Measurements from ENCODE around the gene GSG1L.

Gene GSG1L

GRCh38 chr16:28090646-28091377 is 27.3 kb upstream of the GSG1L start:
- no peak for DNase-seq

GRCh38 chr16:28089992-28090365 is 26.5 kb upstream of the GSG1L start:
- DNase-seq: no peak

GRCh38 chr16:28089205-28089991 is 25.9 kb upstream of the GSG1L start:
- DNase-seq: no peak

- no peak for DNase-seq
These were observed 24.3 kb upstream of the GSG1L start for GRCh38 chr16:28087675-28088300.

- no peak for DNase-seq
These were observed 23.7 kb upstream of the GSG1L start for GRCh38 chr16:28087140-28087660.

GRCh38 chr16:28086186-28087139 is 22.9 kb upstream of the GSG1L start:
- no peak for DNase-seq

- DNase-seq: no peak
These were observed 22.1 kb upstream of the GSG1L start for GRCh38 chr16:28085389-28086171.

- no peak for DNase-seq
These were observed 20.7 kb upstream of the GSG1L start for GRCh38 chr16:28084209-28084608.

GRCh38 chr16:28082624-28083023 is 19.1 kb upstream of the GSG1L start:
- no peak for DNase-seq

GRCh38 chr16:28081391-28081968 is 18.0 kb upstream of the GSG1L start:
- DNase-seq: no peak

GRCh38 chr16:28078261-28078660 is 14.7 kb upstream of the GSG1L start:
- no peak for DNase-seq

GRCh38 chr16:28073836-28074235 is 10.3 kb upstream of the GSG1L start:
- DNase-seq: no peak

- DNase-seq: no peak
These were observed 8.6 kb upstream of the GSG1L start for GRCh38 chr16:28072087-28072486.

GRCh38 chr16:28069971-28070794 is 6.7 kb upstream of the GSG1L start:
- no peak for DNase-seq

- DNase-seq: no peak
These were observed 5.5 kb upstream of the GSG1L start for GRCh38 chr16:28068976-28069375.

- no peak for DNase-seq
These were observed 4.3 kb upstream of the GSG1L start for GRCh38 chr16:28067604-28068379.

- no peak for DNase-seq
These were observed 1.3 kb upstream of the GSG1L start for GRCh38 chr16:28064706-28065249.

- DNase-seq: no peak
These were observed 636 bp upstream of the GSG1L start for GRCh38 chr16:28064150-28064549.

- no peak for DNase-seq
These were observed 530 bp downstream of the GSG1L start for GRCh38 chr16:28062847-28063521.
